ENCODE data around the gene FHOD1.

DNA sequence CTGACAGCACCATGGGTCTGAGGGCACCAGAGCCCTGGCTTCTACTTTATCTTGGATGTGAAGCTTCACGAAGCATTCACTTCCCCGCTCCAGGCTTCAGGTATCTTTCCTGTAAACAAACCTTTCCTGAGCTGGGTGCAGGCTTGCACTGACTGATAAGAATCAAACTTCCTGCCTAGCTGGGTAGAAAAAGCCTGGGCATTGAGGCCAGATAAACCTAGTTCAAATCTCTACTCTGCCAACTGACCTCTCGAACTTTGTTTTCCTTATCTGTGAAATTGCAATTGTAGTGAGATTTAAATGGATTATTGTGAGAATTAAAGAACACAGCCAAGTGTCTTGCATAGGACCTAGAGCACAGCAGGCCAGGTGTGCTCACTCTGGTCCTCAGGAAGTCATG is 23.3 kb downstream of the FHOD1 start:
- no peak for TF ChIP-seq POLR2A (IDR thresholded peaks at IDR 0.05)
- TF ChIP-seq, protein P1, sequence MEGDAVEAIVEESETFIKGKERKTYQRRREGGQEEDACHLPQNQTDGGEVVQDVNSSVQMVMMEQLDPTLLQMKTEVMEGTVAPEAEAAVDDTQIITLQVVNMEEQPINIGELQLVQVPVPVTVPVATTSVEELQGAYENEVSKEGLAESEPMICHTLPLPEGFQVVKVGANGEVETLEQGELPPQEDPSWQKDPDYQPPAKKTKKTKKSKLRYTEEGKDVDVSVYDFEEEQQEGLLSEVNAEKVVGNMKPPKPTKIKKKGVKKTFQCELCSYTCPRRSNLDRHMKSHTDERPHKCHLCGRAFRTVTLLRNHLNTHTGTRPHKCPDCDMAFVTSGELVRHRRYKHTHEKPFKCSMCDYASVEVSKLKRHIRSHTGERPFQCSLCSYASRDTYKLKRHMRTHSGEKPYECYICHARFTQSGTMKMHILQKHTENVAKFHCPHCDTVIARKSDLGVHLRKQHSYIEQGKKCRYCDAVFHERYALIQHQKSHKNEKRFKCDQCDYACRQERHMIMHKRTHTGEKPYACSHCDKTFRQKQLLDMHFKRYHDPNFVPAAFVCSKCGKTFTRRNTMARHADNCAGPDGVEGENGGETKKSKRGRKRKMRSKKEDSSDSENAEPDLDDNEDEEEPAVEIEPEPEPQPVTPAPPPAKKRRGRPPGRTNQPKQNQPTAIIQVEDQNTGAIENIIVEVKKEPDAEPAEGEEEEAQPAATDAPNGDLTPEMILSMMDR (IDR thresholded peaks at IDR 0.05): no peak
